Measurements from ENCODE around the gene COMMD3.

The COMMD3 gene

GRCh38 chr10:22335173-22335933 is 19.2 kb downstream of the COMMD3 start:
- no peak for TF ChIP-seq CTCF (IDR thresholded peaks at IDR 0.05; ENCODE audit: control extremely low read depth, extremely low read depth, low read depth, missing control alignments)
- peak; percentile 75 for DNase-seq (ENCODE audit: extremely low spot score)
- ChIA-PET POLR2A (no interaction called here), CTCF (interaction anchor here (1.0 kb wide), 1 partner anchor 8 kb away, joined by 3 read pairs; no protein-coding TSS in a partner anchor)

- no peak for TF ChIP-seq CTCF (IDR thresholded peaks at IDR 0.05; ENCODE audit: control extremely low read depth, extremely low read depth, low read depth, missing control alignments)
- no peak for DNase-seq (ENCODE audit: extremely low spot score)
- CTCF ChIA-PET = interaction anchor here (0.8 to 2.2 kb wide), 4 partner anchors 11 to 840 kb away, joined by 3 to 6 read pairs (median 3); no protein-coding TSS in a partner anchor
- POLR2A ChIA-PET = interaction anchor here (0.5 kb wide), 1 partner anchor 790 kb away, joined by 3 read pairs; no protein-coding TSS in a partner anchor
Measured at GRCh38 chr10:22338185-22338900, 22.2 kb downstream of the COMMD3 start.

- CTCF ChIA-PET = interaction anchor here (1.3 to 2.2 kb wide), 2 partner anchors 79 to 841 kb away, joined by 3 to 6 read pairs; no protein-coding TSS in a partner anchor
- no peak for DNase-seq (ENCODE audit: extremely low spot score)
- POLR2A ChIA-PET = no interaction called here
- no peak for TF ChIP-seq CTCF (IDR thresholded peaks at IDR 0.05; ENCODE audit: control extremely low read depth, extremely low read depth, low read depth, missing control alignments)
Measured at GRCh38 chr10:22338931-22339330, 22.7 kb downstream of the COMMD3 start.

GRCh38 chr10:22339761-22340328 is 23.7 kb downstream of the COMMD3 start:
- DNase-seq (ENCODE audit: extremely low spot score) = no peak
- CTCF ChIA-PET = interaction anchor here (1.0 to 2.2 kb wide), 2 partner anchors 20 to 80 kb away, joined by 3 to 6 read pairs; no protein-coding TSS in a partner anchor
- POLR2A ChIA-PET = interaction anchor here (1.0 kb wide), 1 partner anchor 24 kb away, joined by 5 read pairs; the partner anchor contains the start of gene COMMD3
- TF ChIP-seq CTCF (IDR thresholded peaks at IDR 0.05; ENCODE audit: control extremely low read depth, extremely low read depth, low read depth, missing control alignments) = no peak

GRCh38 chr10:22340329-22341189 is 24.4 kb downstream of the COMMD3 start:
- ChIA-PET POLR2A (interaction anchor here (1.0 kb wide), 1 partner anchor 25 kb away, joined by 5 read pairs; the partner anchor contains the start of gene COMMD3), CTCF (interaction anchor here (1.0 to 2.2 kb wide), 2 partner anchors 21 to 81 kb away, joined by 3 to 6 read pairs; no protein-coding TSS in a partner anchor)
- DNase-seq (ENCODE audit: extremely low spot score) = peak; percentile 73
- no peak for TF ChIP-seq CTCF (IDR thresholded peaks at IDR 0.05; ENCODE audit: control extremely low read depth, extremely low read depth, low read depth, missing control alignments)

Measured in GM10248 (cell line).